Endothelial cell of umbilical vein (primary cell): Measurements from ENCODE around the gene PRDM16.

Source experiments
- EZH2 ChIP-seq: IDR thresholded peaks from 2 replicates; pipeline ENCODE4 v1.6.1; 2012; ENCODE audit warnings: borderline replicate concordance, low read depth, mild to moderate bottlenecking, moderate library complexity, low read length, inconsistent platforms; ENCODE audit not compliant: severe bottlenecking
- FOS ChIP-seq: IDR thresholded peaks from 2 replicates; pipeline ENCODE4 v1.6.1; 2011; ENCODE audit warnings: mild to moderate bottlenecking, low read length, moderate library complexity, borderline replicate concordance; ENCODE audit not compliant: insufficient read depth
- GATA2 ChIP-seq: IDR thresholded peaks from 2 replicates; pipeline ENCODE4 v1.7.0; 2011; ENCODE audit warnings: low read depth, mild to moderate bottlenecking, moderate library complexity, mixed read lengths, low read length; ENCODE audit not compliant: insufficient read length, insufficient read depth
- JUN ChIP-seq: IDR thresholded peaks from 2 replicates; pipeline ENCODE4 v1.6.1; 2011; ENCODE audit warnings: borderline replicate concordance, low read depth; ENCODE audit not compliant: insufficient read length, insufficient read depth
- MAX ChIP-seq: IDR thresholded peaks from 2 replicates; pipeline ENCODE4 v1.6.1; 2011; ENCODE audit not compliant: insufficient read depth, insufficient read length
- MYC ChIP-seq: IDR thresholded peaks from one replicate; pipeline ENCODE4 v1.6.1; 2011; ENCODE audit warnings: mild to moderate bottlenecking, low read depth, low read length
- POLR2A ChIP-seq: IDR thresholded peaks from 2 replicates; pipeline ENCODE4 v1.6.1; 2012; ENCODE audit warnings: low read depth, mild to moderate bottlenecking, control low read depth, low read length
- POLR2AphosphoS5 ChIP-seq: IDR thresholded peaks from 2 replicates; pipeline ENCODE4 v1.6.1; 2012; ENCODE audit warnings: low read depth, mild to moderate bottlenecking, control low read depth, low read length, moderate library complexity; ENCODE audit not compliant: insufficient read depth
- TF ChIP-seq, protein P1 (sequence below), 2 donors: IDR thresholded peaks; 1 replicate in 1 of 2; 2 replicates in 1 of 2; pipeline ENCODE4 v1.5.1; 2011; ENCODE audit warnings: low read length in 2 of 2, mild to moderate bottlenecking in 2 of 2, moderate library complexity in 2 of 2, control low read depth in 1 of 2, inconsistent platforms in 1 of 2, low read depth in 1 of 2; ENCODE audit not compliant: insufficient read depth in 1 of 2; ENCODE audit errors: extremely low read depth in 1 of 2

- TF ChIP-seq EZH2 (no peak), POLR2AphosphoS5 (no peak), POLR2A (no peak), MAX (no peak), JUN (no peak), FOS (no peak), GATA2 (no peak), MYC (no peak)
- TF ChIP-seq, protein P1, sequence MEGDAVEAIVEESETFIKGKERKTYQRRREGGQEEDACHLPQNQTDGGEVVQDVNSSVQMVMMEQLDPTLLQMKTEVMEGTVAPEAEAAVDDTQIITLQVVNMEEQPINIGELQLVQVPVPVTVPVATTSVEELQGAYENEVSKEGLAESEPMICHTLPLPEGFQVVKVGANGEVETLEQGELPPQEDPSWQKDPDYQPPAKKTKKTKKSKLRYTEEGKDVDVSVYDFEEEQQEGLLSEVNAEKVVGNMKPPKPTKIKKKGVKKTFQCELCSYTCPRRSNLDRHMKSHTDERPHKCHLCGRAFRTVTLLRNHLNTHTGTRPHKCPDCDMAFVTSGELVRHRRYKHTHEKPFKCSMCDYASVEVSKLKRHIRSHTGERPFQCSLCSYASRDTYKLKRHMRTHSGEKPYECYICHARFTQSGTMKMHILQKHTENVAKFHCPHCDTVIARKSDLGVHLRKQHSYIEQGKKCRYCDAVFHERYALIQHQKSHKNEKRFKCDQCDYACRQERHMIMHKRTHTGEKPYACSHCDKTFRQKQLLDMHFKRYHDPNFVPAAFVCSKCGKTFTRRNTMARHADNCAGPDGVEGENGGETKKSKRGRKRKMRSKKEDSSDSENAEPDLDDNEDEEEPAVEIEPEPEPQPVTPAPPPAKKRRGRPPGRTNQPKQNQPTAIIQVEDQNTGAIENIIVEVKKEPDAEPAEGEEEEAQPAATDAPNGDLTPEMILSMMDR (IDR thresholded peaks at IDR 0.05; ENCODE audit: extremely low read depth in 1 of 2, insufficient read depth in 1 of 2, low read depth in 1 of 2, low read length in 2 of 2), result no peak
Measured at GRCh38 chr1:3251099-3251806, 182.2 kb downstream of the PRDM16 start.
